HEK293 (cell line): ENCODE measurements around the gene PPP1CA.

ENCODE experiments used
- BCL11A ChIP-seq: fragments of 450-650 bp; formaldehyde crosslinking; IDR thresholded peaks from 2 replicates; pipeline ENCODE4 v1.5.1; 2016; ENCODE audit warnings: low read depth, missing biosample characterization, missing genetic modification characterization
- IKZF3 ChIP-seq: fragments of 450-650 bp; IDR thresholded peaks from 2 replicates; pipeline ENCODE4 v1.5.0; 2018; ENCODE audit warnings: missing biosample characterization, mild to moderate bottlenecking, missing genetic modification characterization, moderate library complexity
- KLF7 ChIP-seq: fragments of 450-650 bp; formaldehyde crosslinking; IDR thresholded peaks from 2 replicates; pipeline ENCODE4 v1.5.1; 2016; ENCODE audit warnings: missing biosample characterization, missing genetic modification characterization, borderline replicate concordance
- KLF8 ChIP-seq: fragments of 450-650 bp; formaldehyde crosslinking; IDR thresholded peaks from 2 replicates; pipeline ENCODE4 v1.5.1; 2016; ENCODE audit warnings: missing biosample characterization, missing genetic modification characterization
- PATZ1 ChIP-seq: fragments of 450-650 bp; formaldehyde crosslinking; IDR thresholded peaks from 2 replicates; pipeline ENCODE4 v1.5.1; 2016; ENCODE audit warnings: missing biosample characterization, missing genetic modification characterization
- TSHZ1 ChIP-seq: fragments of 450-650 bp; formaldehyde crosslinking; IDR thresholded peaks from 2 replicates; pipeline ENCODE4 v1.5.1; 2016; ENCODE audit warnings: missing biosample characterization, missing genetic modification characterization, borderline replicate concordance
- ZBTB1 ChIP-seq: fragments of 450-650 bp; formaldehyde crosslinking; IDR thresholded peaks from 2 replicates; pipeline ENCODE4 v1.5.1; 2016; ENCODE audit warnings: missing biosample characterization, missing genetic modification characterization
- ZBTB10 ChIP-seq: fragments of 450-650 bp; formaldehyde crosslinking; IDR thresholded peaks from 2 replicates; pipeline ENCODE4 v1.5.1; 2016; ENCODE audit warnings: missing biosample characterization, missing genetic modification characterization
- ZNF133 ChIP-seq: fragments of 450-650 bp; formaldehyde crosslinking; IDR thresholded peaks from 2 replicates; pipeline ENCODE4 v1.5.1; 2016; ENCODE audit warnings: missing biosample characterization, missing genetic modification characterization
- ZNF148 ChIP-seq: fragments of 450-650 bp; formaldehyde crosslinking; IDR thresholded peaks from 2 replicates; pipeline ENCODE4 v1.5.0; 2017; ENCODE audit warnings: missing biosample characterization, missing genetic modification characterization, borderline replicate concordance
- ZNF175 ChIP-seq: fragments of 450-650 bp; formaldehyde crosslinking; IDR thresholded peaks from 2 replicates; pipeline ENCODE4 v1.5.1; 2016; ENCODE audit warnings: missing biosample characterization, missing genetic modification characterization
- ZNF18 ChIP-seq: fragments of 450-650 bp; formaldehyde crosslinking; IDR thresholded peaks from 2 replicates; pipeline ENCODE4 v1.5.1; 2016; ENCODE audit warnings: missing biosample characterization, missing genetic modification characterization
- ZNF221 ChIP-seq: fragments of 450-650 bp; formaldehyde crosslinking; IDR thresholded peaks from 2 replicates; pipeline ENCODE4 v1.5.1; 2017; ENCODE audit warnings: missing biosample characterization, missing genetic modification characterization, borderline replicate concordance
- ZNF223 ChIP-seq: fragments of 450-650 bp; formaldehyde crosslinking; IDR thresholded peaks from 2 replicates; pipeline ENCODE4 v1.5.1; 2016; ENCODE audit warnings: missing biosample characterization, missing genetic modification characterization
- ZNF354C ChIP-seq: fragments of 450-650 bp; formaldehyde crosslinking; IDR thresholded peaks from 2 replicates; pipeline ENCODE4 v1.5.1; 2016; ENCODE audit warnings: missing biosample characterization, missing genetic modification characterization, low read depth, borderline replicate concordance
- ZNF404 ChIP-seq: fragments of 450-650 bp; formaldehyde crosslinking; IDR thresholded peaks from 2 replicates; pipeline ENCODE4 v1.5.1; 2017; ENCODE audit warnings: missing biosample characterization, missing genetic modification characterization
- ZNF473 ChIP-seq: fragments of 450-650 bp; formaldehyde crosslinking; IDR thresholded peaks from 2 replicates; pipeline ENCODE4 v1.5.1; 2017; ENCODE audit warnings: missing biosample characterization, missing genetic modification characterization
- ZNF596 ChIP-seq: fragments of 450-650 bp; IDR thresholded peaks from 2 replicates; pipeline ENCODE4 v1.5.0; 2018; ENCODE audit warnings: missing biosample characterization, mild to moderate bottlenecking, missing genetic modification characterization, moderate library complexity
- ZNF621 ChIP-seq: fragments of 450-650 bp; formaldehyde crosslinking; IDR thresholded peaks from 2 replicates; pipeline ENCODE4 v1.5.1; 2017; ENCODE audit warnings: missing biosample characterization, missing genetic modification characterization
- ZNF629 ChIP-seq: fragments of 450-650 bp; formaldehyde crosslinking; IDR thresholded peaks from 2 replicates; pipeline ENCODE4 v1.5.1; 2017; ENCODE audit warnings: missing biosample characterization, missing genetic modification characterization
- ZNF645 ChIP-seq: fragments of 450-650 bp; formaldehyde crosslinking; IDR thresholded peaks from 2 replicates; pipeline ENCODE4; 2016; ENCODE audit warnings: missing biosample characterization, missing genetic modification characterization
- ZNF747 ChIP-seq: fragments of 450-650 bp; formaldehyde crosslinking; IDR thresholded peaks from 2 replicates; pipeline ENCODE4 v1.5.1; 2016; ENCODE audit warnings: missing biosample characterization, missing genetic modification characterization
- ZSCAN5A ChIP-seq: fragments of 450-650 bp; formaldehyde crosslinking; IDR thresholded peaks from 2 replicates; pipeline ENCODE4 v1.5.1; 2016; ENCODE audit warnings: missing biosample characterization, missing genetic modification characterization

Gene PPP1CA

GRCh38 chr11:67391304-67392182 lies 10.1 kb downstream of the PPP1CA start, which contains the start of gene RAD9A (continued):
- TF ChIP-seq ZNF404 (tag by site-specific recombination) (no peak), ZNF596 (tag by site-specific recombination) (no peak), IKZF3 (tag by site-specific recombination) (no peak), ZNF473 (no peak), BCL11A (no peak), ZBTB10 (tag by site-specific recombination) (peak; percentile 62; the same call in 1 of the 2 replicates), ZNF175 (no peak), ZSCAN5A (tag by site-specific recombination) (0 out of 2 replicates have a peak, but pooled peaks have one; percentile 43), KLF8 (tag by site-specific recombination) (peak; percentile 47; the same call in 1 of the 2 replicates), TSHZ1 (tag by site-specific recombination) (peak; percentile 52; the same call in 1 of the 2 replicates), PATZ1 (tag by site-specific recombination) (peak; percentile 58), ZNF629 (tag by site-specific recombination) (peak; percentile 46), KLF7 (tag by site-specific recombination) (no peak; the same call in 1 of the 2 replicates), ZNF221 (tag by site-specific recombination) (no peak), ZNF621 (tag by site-specific recombination) (no peak), ZNF645 (tag by site-specific recombination) (no peak), ZNF18 (tag by site-specific recombination) (0 out of 2 replicates have a peak, but pooled peaks have one; percentile 31), ZNF148 (tag by site-specific recombination) (no peak), ZNF747 (tag by site-specific recombination) (no peak), ZNF223 (tag by site-specific recombination) (no peak), ZBTB1 (tag by site-specific recombination) (no peak), ZNF354C (tag by site-specific recombination) (no peak), ZNF133 (no peak)
